Breast epithelium (tissue), 4 donors: Measurements from ENCODE around the gene ACER3. TPM values are rescaled to one million over a fixed set of nuclear protein-coding genes. Genes with fewer than 3 reads are reported as not detected.

Experiments
- DNase-seq, 2 donors: peaks; one replicate each; pipeline ENCODE4 v3.0.0-alpha.2; 2019; ENCODE audit warnings: low spot score in 2 of 2
- H3K27ac ChIP-seq, 2 donors: fragments of 200-600 bp; sonication (generic) in 1 of 2; one replicate each; pipeline ENCODE4 v1.5.1; 2016 to 2019; ENCODE audit warnings: mild to moderate bottlenecking in 1 of 2
- H3K27me3 ChIP-seq, 2 donors: fragments of 200-600 bp; sonication (generic) in 1 of 2; one replicate each; pipeline versions ENCODE4 v1.5.1 to v1.6.0; 2017 to 2019; ENCODE audit warnings: control low read depth in 1 of 2, mild to moderate bottlenecking in 1 of 2
- H3K36me3 ChIP-seq: fragments of 200-600 bp; one replicate; pipeline ENCODE4 v1.5.1; 2019
- H3K4me1 ChIP-seq, 2 donors: fragments of 200-600 bp; sonication (generic); one replicate each; pipeline ENCODE4 v1.5.1; 2016 to 2019; ENCODE audit warnings: control low read depth in 1 of 2
- H3K4me3 ChIP-seq, 3 donors: fragments of 200-600 bp; sonication (generic); 1 replicate in 2 of 3; 2 replicates in 1 of 3; pipeline ENCODE4 v1.5.1; 2016 to 2019; ENCODE audit warnings: mild to moderate bottlenecking in 3 of 3, moderate library complexity in 2 of 3
- H3K9me3 ChIP-seq, 2 donors: fragments of 200-600 bp; sonication (generic) in 1 of 2; one replicate each; pipeline ENCODE4 v1.5.1; 2016 to 2019; ENCODE audit warnings: control low read depth in 1 of 2
- CTCF ChIP-seq, 3 donors: fragments of 450-650 bp; IDR thresholded peaks; one replicate each; pipeline ENCODE4 v1.5.1; 2016 to 2017; ENCODE audit warnings: antibody characterized with exemption in 3 of 3, mild to moderate bottlenecking in 3 of 3, moderate library complexity in 3 of 3
- POLR2A ChIP-seq: fragments of 450-650 bp; IDR thresholded peaks from one replicate; pipeline ENCODE4 v1.6.1; 2016; ENCODE audit warnings: antibody characterized with exemption, mild to moderate bottlenecking, moderate library complexity
- POLR2AphosphoS5 ChIP-seq, 3 donors: sonication (generic); formaldehyde crosslinking; IDR thresholded peaks; one replicate each; pipeline ENCODE4 v1.6.1; 2017; ENCODE audit warnings: antibody characterized with exemption in 3 of 3
- intact Hi-C: fragments of 100-400 bp; cut with DNase I; formaldehyde crosslinking; loops from one replicate; pipeline ENCODE4 v1.15.1; 2023; ENCODE audit warnings: low total_unique reads
- total RNA-seq, 3 donors: library from RNA; depleted of rRNA; stranded (reverse); fragments of >200 nt; gene quantifications; one replicate each; pipeline ENCODE4 v1.1.0, GENCODE V29; 2016

The ACER3 gene
- total RNA-seq, 3 donors from 2014 or later: 8.2 to 35.2 (median 12.9) TPM

- Histone ChIP-seq H3K27me3 (peaks cover 0 to 4% of the 10 kb centered on the region in 2 donors), H3K4me1 (no peaks in the 10 kb centered on the region), H3K9me3 (no peaks in the 10 kb centered on the region), H3K27ac (no peak overlapping the region), H3K4me3 (no peak overlapping the region), H3K36me3 (no peaks in the 10 kb centered on the region)
- TF ChIP-seq POLR2AphosphoS5 (IDR thresholded peaks at IDR 0.05) (no peak), POLR2A (no peak), CTCF (IDR thresholded peaks at IDR 0.05) (no peak)
- intact Hi-C loops: loop anchor here (1.0 to 5.0 kb wide), 2 partner anchors 7 to 162 kb away; partner anchors contain the start of gene ACER3
- DNase-seq: no peak
These were observed 164.0 kb downstream of the ACER3 start for GRCh38 chr11:77024745-77025144.

- Histone ChIP-seq H3K9me3 (no peaks in the 10 kb centered on the region), H3K4me3 (no peak overlapping the region), H3K27ac (no peak overlapping the region), H3K4me1 (no peaks in the 10 kb centered on the region), H3K36me3 (no peaks in the 10 kb centered on the region), H3K27me3 (peaks cover 0 to 19% of the 10 kb centered on the region in 2 donors)
- intact Hi-C loops: no loop called here
- DNase-seq: no peak
- TF ChIP-seq POLR2A: no peak
These were observed 165.5 kb downstream of the ACER3 start for GRCh38 chr11:77026221-77026620.

GRCh38 chr11:77026743-77027142, 166.0 kb downstream of the ACER3 start:
- Histone ChIP-seq H3K27me3 (peaks cover 0 to 22% of the 10 kb centered on the region in 2 donors), H3K4me3 (no peak overlapping the region), H3K27ac (no peak overlapping the region), H3K4me1 (no peaks in the 10 kb centered on the region), H3K9me3 (no peaks in the 10 kb centered on the region), H3K36me3 (no peaks in the 10 kb centered on the region)
- DNase-seq: no peak
- TF ChIP-seq POLR2AphosphoS5 (IDR thresholded peaks at IDR 0.05) (no peak), POLR2A (no peak), CTCF (IDR thresholded peaks at IDR 0.05) (no peak)
- intact Hi-C loops: no loop called here

- no peak for TF ChIP-seq POLR2A
- no peak for TF ChIP-seq POLR2AphosphoS5 (IDR thresholded peaks at IDR 0.05)
- TF ChIP-seq CTCF (IDR thresholded peaks at IDR 0.05): no peak
- H3K4me3 ChIP-seq: no peak overlapping the region
- H3K27ac ChIP-seq: no peak overlapping the region
- DNase-seq: no peak
- H3K36me3 ChIP-seq: no peaks in the 10 kb centered on the region
- H3K9me3 ChIP-seq: no peaks in the 10 kb centered on the region
- peaks cover 0 to 22% of the 10 kb centered on the region in 2 donors for H3K27me3 ChIP-seq
- H3K4me1 ChIP-seq: no peaks in the 10 kb centered on the region
- intact Hi-C loops: no loop called here
These were observed 166.6 kb downstream of the ACER3 start for GRCh38 chr11:77027275-77027674.

- DNase-seq: no peak
- intact Hi-C loops: no loop called here
- Histone ChIP-seq H3K27me3 (peaks cover 0 to 22% of the 10 kb centered on the region in 2 donors), H3K9me3 (no peaks in the 10 kb centered on the region), H3K4me3 (no peak overlapping the region), H3K27ac (no peak overlapping the region), H3K4me1 (no peaks in the 10 kb centered on the region), H3K36me3 (no peaks in the 10 kb centered on the region)
- TF ChIP-seq POLR2AphosphoS5 (IDR thresholded peaks at IDR 0.05) (no peak), POLR2A (no peak), CTCF (IDR thresholded peaks at IDR 0.05) (no peak)
These were observed 169.1 kb downstream of the ACER3 start for GRCh38 chr11:77029829-77030228.

GRCh38 chr11:77030834-77031414, 170.2 kb downstream of the ACER3 start:
- Histone ChIP-seq H3K27ac (no peak overlapping the region), H3K36me3 (no peaks in the 10 kb centered on the region), H3K4me3 (no peak overlapping the region), H3K27me3 (peaks cover 0 to 22% of the 10 kb centered on the region in 2 donors), H3K4me1 (no peaks in the 10 kb centered on the region), H3K9me3 (no peaks in the 10 kb centered on the region)
- TF ChIP-seq CTCF (IDR thresholded peaks at IDR 0.05) (no peak), POLR2A (no peak), POLR2AphosphoS5 (IDR thresholded peaks at IDR 0.05) (no peak)
- intact Hi-C loops: no loop called here
- no peak for DNase-seq
